SK-N-SH (cell line): ENCODE results near the gene DPP10. TPM values are rescaled to one million over a fixed set of nuclear protein-coding genes. Genes with fewer than 3 reads are reported as not detected.

Experiments
- CTCF ChIA-PET: fragments of 300-600, 350-600 bp; formaldehyde crosslinking; extraction: SDS; loops from one replicate; lab custom pipeline; 2021; lab: Yijun Ruan, JAX
- POLR2A ChIA-PET: fragments of 350-600 bp; sonication (Branson Sonifier 250); formaldehyde crosslinking; extraction: SDS; loops from one replicate; lab custom pipeline; 2020; ENCODE audit warnings: antibody characterized with exemption, inconsistent platforms; lab: Yijun Ruan, JAX
- DNase-seq: peaks from one replicate; pipeline ENCODE4 v3.0.0; 2012
- H2AFZ ChIP-seq: fragments of 200-600 bp; sonication (generic); 2 replicates; pipeline ENCODE4 v1.8.1; 2016; ENCODE audit warnings: antibody characterized with exemption, mild to moderate bottlenecking, low read depth
- H3F3A ChIP-seq: fragments of 200-600 bp; sonication (generic); replicated peaks from 2 replicates; pipeline ENCODE3; 2016; ENCODE audit warnings: antibody characterized with exemption, mild to moderate bottlenecking; ENCODE audit not compliant: insufficient read depth
- H3K27ac ChIP-seq, 2 experiments: fragments of 200-500 bp in 1 of 2; fragments of 200-600 bp in 1 of 2; sonication (Bioruptor generic) in 1 of 2; sonication (generic), shearing (Covaris generic) in 1 of 2; 2 replicates each; pipeline versions ENCODE4 v1.5.1 to v1.6.1; 2014 to 2016; ENCODE audit warnings: low read depth in 2 of 2, inconsistent platforms in 1 of 2, low read length in 1 of 2, mild to moderate bottlenecking in 1 of 2, mixed read lengths in 1 of 2
- H3K27me3 ChIP-seq: fragments of 200-600 bp; sonication (generic), shearing (Covaris generic); 2 replicates; pipeline ENCODE4 v1.6.1; 2016; ENCODE audit warnings: mixed run types; ENCODE audit not compliant: insufficient read depth
- H3K36me3 ChIP-seq, 2 experiments: fragments of 200-500 bp in 1 of 2; fragments of 200-600 bp in 1 of 2; sonication (Bioruptor generic) in 1 of 2; sonication (generic) in 1 of 2; replicated peaks in 1 of 2; 2 replicates each; pipeline versions ENCODE3 to v1.5.1; 2014 to 2016; ENCODE audit warnings: low read length in 1 of 2, mild to moderate bottlenecking in 1 of 2; ENCODE audit not compliant: insufficient read depth in 2 of 2, control insufficient read depth in 1 of 2
- H3K4me1 ChIP-seq, 2 experiments: fragments of 200-500 bp in 1 of 2; fragments of 200-600 bp in 1 of 2; sonication (Bioruptor generic) in 1 of 2; sonication (generic), shearing (Covaris generic) in 1 of 2; 2 replicates each; pipeline versions ENCODE4 v1.5.1 to v1.6.1; 2014 to 2016; ENCODE audit warnings: low read depth in 1 of 2, low read length in 1 of 2, mixed run types in 1 of 2; ENCODE audit not compliant: insufficient read depth in 2 of 2, control insufficient read depth in 1 of 2
- H3K4me2 ChIP-seq: fragments of 200-600 bp; sonication (generic), shearing (Covaris generic); 2 replicates; pipeline ENCODE4 v1.6.1; 2017; ENCODE audit warnings: mixed run types
- H3K4me3 ChIP-seq, 2 experiments: fragments of 200-500 bp in 1 of 2; fragments of 200-600 bp in 1 of 2; sonication (Bioruptor generic) in 1 of 2; sonication (generic), shearing (Covaris generic) in 1 of 2; 2 replicates each; pipeline versions ENCODE4 v1.5.1 to v1.8.1; 2014 to 2016; ENCODE audit warnings: low read depth in 2 of 2, inconsistent platforms in 1 of 2, low read length in 1 of 2, mild to moderate bottlenecking in 1 of 2, mixed read lengths in 1 of 2, moderate library complexity in 1 of 2
- H3K79me2 ChIP-seq: fragments of 200-600 bp; sonication (generic); 2 replicates; pipeline ENCODE4 v1.8.1; 2017; ENCODE audit warnings: mild to moderate bottlenecking; ENCODE audit not compliant: insufficient read depth
- H3K9ac ChIP-seq: fragments of 200-600 bp; sonication (generic); 2 replicates; pipeline ENCODE4 v1.6.1; 2017; ENCODE audit warnings: mixed run types
- H3K9me2 ChIP-seq: fragments of 200-600 bp; sonication (generic); 2 replicates; pipeline ENCODE4 v1.6.1; 2017; ENCODE audit warnings: mixed run types
- H3K9me3 ChIP-seq: fragments of 200-600 bp; sonication (generic); 2 replicates; pipeline ENCODE4 v1.6.1; 2017; ENCODE audit warnings: mixed run types, mild to moderate bottlenecking, moderate library complexity
- H4K20me1 ChIP-seq: fragments of 200-600 bp; sonication (generic); 2 replicates; pipeline ENCODE4 v1.6.1; 2017; ENCODE audit warnings: mild to moderate bottlenecking, mixed run types; ENCODE audit not compliant: insufficient read depth
- CHD2 ChIP-seq: fragments of 150-350 bp; IDR thresholded peaks from 2 replicates; pipeline ENCODE4 v1.6.1; 2018; ENCODE audit warnings: low read length; ENCODE audit not compliant: partially characterized antibody
- EP300 ChIP-seq, 2 experiments: IDR thresholded peaks; 2 replicates each; pipeline versions ENCODE4 v1.4.0 to v1.6.1; 2012; ENCODE audit warnings: borderline replicate concordance in 1 of 2, low read depth in 1 of 2, low read length in 1 of 2
- EZH2phosphoT487 ChIP-seq: fragments of 200-600 bp; sonication (generic); IDR thresholded peaks from 2 replicates; pipeline ENCODE4 v1.6.1; 2017; ENCODE audit warnings: low read depth, mixed run types, mild to moderate bottlenecking, antibody characterized with exemption, moderate library complexity, borderline replicate concordance
- FOXJ3 ChIP-seq: sonication (generic); formaldehyde crosslinking; IDR thresholded peaks from 2 replicates; pipeline ENCODE4 v1.5.1; 2020; ENCODE audit warnings: mild to moderate bottlenecking, missing genetic modification reagents
- FOXM1 ChIP-seq: IDR thresholded peaks from 2 replicates; pipeline ENCODE4 v1.4.0; 2012; ENCODE audit warnings: low read depth, mild to moderate bottlenecking
- GABPA ChIP-seq: IDR thresholded peaks from 2 replicates; pipeline ENCODE4 v1.4.0; 2012; ENCODE audit warnings: low read depth, mild to moderate bottlenecking
- JUND ChIP-seq: IDR thresholded peaks from 2 replicates; pipeline ENCODE4 v1.4.0; 2012
- MAX ChIP-seq: IDR thresholded peaks from 2 replicates; pipeline ENCODE4 v1.4.0; 2012; ENCODE audit warnings: low read depth
- MEF2A ChIP-seq: IDR thresholded peaks from 2 replicates; pipeline ENCODE4 v1.4.0; 2012; ENCODE audit warnings: low read depth, borderline replicate concordance
- POLR2AphosphoS5 ChIP-seq: IDR thresholded peaks from 2 replicates; pipeline ENCODE4 v1.6.1; 2012; ENCODE audit warnings: low read depth, low read length
- RCOR1 ChIP-seq: fragments of 150-350 bp; IDR thresholded peaks from 2 replicates; pipeline ENCODE4 v1.6.1; 2017; ENCODE audit warnings: antibody characterized with exemption, low read length
- SIN3A ChIP-seq: IDR thresholded peaks from 2 replicates; pipeline ENCODE4 v1.6.1; 2012; ENCODE audit warnings: low read depth, mild to moderate bottlenecking, low read length, moderate library complexity, borderline replicate concordance
- TEAD4 ChIP-seq: IDR thresholded peaks from 2 replicates; pipeline ENCODE4 v1.4.0; 2012; ENCODE audit warnings: mild to moderate bottlenecking, borderline replicate concordance; ENCODE audit not compliant: insufficient read depth
- USF2 ChIP-seq: fragments of 150-350 bp; IDR thresholded peaks from 2 replicates; pipeline ENCODE4 v1.6.1; 2017; ENCODE audit warnings: antibody characterized with exemption, low read length, low read depth, borderline replicate concordance
- YY1 ChIP-seq: IDR thresholded peaks from 2 replicates; pipeline ENCODE4 v1.4.0; 2012; ENCODE audit warnings: low read depth, mild to moderate bottlenecking
- WGBS: methylation state at CpG from one replicate; pipeline ENCODE4 v1.1.6; 2017; ENCODE audit warnings: low lambda C conversion rate; 5-methylcytosine and 5-hydroxymethylcytosine counted together
- polyA plus RNA-seq, 3 experiments: library from polyadenylated mRNA; depleted of rRNA; stranded (reverse); fragments of >200 nt; gene quantifications; 2 replicates each; pipeline ENCODE4 v1.2.3, GENCODE V29; 2012

The DPP10 gene
- polyA plus RNA-seq, 1 of the 3 experiments (the other 2 are of a cell fraction): not detected

GRCh38 chr2:115694651-115695050 is 1252.2 kb downstream of the DPP10 start:
- no peaks in the 10 kb centered on the region for H3F3A ChIP-seq
- H4K20me1 ChIP-seq: no peaks in the 10 kb centered on the region
- H3K36me3 ChIP-seq: no peaks in the 10 kb centered on the region
- no peak overlapping the region for H3K27ac ChIP-seq
- no peaks in the 10 kb centered on the region for H3K27me3 ChIP-seq
- WGBS: 10% methylated on average over 1 of the region's 1 CpG
- no peaks in the 10 kb centered on the region for H3K9me2 ChIP-seq
- POLR2A ChIA-PET: no interaction called here
- H3K9me3 ChIP-seq: peaks cover 4% of the 10 kb centered on the region; the same call in 1 of the 2 replicates
- DNase-seq: no peak
- CTCF ChIA-PET: interaction anchor here (0.6 kb wide), 1 partner anchor 10 kb away, joined by 4 read pairs; no protein-coding TSS in a partner anchor
- no peak for TF ChIP-seq EZH2phosphoT487
- no peak for TF ChIP-seq CHD2
- TF ChIP-seq TEAD4: no peak
- no peak for TF ChIP-seq SIN3A
- no peak for TF ChIP-seq USF2
- no peak for TF ChIP-seq RCOR1
- no peak for TF ChIP-seq POLR2AphosphoS5
- TF ChIP-seq EP300 (IDR thresholded peaks at IDR 0.05; ENCODE audit: borderline replicate concordance in 1 of 2, low read depth in 1 of 2, low read length in 1 of 2): no peak
- no peak for TF ChIP-seq YY1
- TF ChIP-seq MAX: no peak
- TF ChIP-seq, all 33 proteins: peak for 0
- H3K4me3 ChIP-seq: no peak overlapping the region
- no peaks in the 10 kb centered on the region for H3K79me2 ChIP-seq
- H3K4me2 ChIP-seq: no peak overlapping the region
- no peak overlapping the region for H2AFZ ChIP-seq
- no peak overlapping the region for H3K9ac ChIP-seq
- no peaks in the 10 kb centered on the region for H3K4me1 ChIP-seq

GRCh38 chr2:115733190-115733775 is 1290.8 kb downstream of the DPP10 start:
- ChIA-PET CTCF (interaction anchor here (1.0 kb wide), 2 partner anchors 8 to 9 kb away, joined by 3 read pairs; no protein-coding TSS in a partner anchor), POLR2A (no interaction called here)
- no peaks in the 10 kb centered on the region for H3K4me1 ChIP-seq
- H2AFZ ChIP-seq: no peak overlapping the region
- no peaks in the 10 kb centered on the region for H3K36me3 ChIP-seq
- no peak overlapping the region for H3K4me2 ChIP-seq
- H3F3A ChIP-seq: no peaks in the 10 kb centered on the region
- TF ChIP-seq GABPA (no peak), FOXJ3 (no peak), RCOR1 (no peak), JUND (no peak), EP300 (IDR thresholded peaks at IDR 0.05; ENCODE audit: borderline replicate concordance in 1 of 2, low read depth in 1 of 2, low read length in 1 of 2) (no peak), FOXM1 (no peak), MEF2A (no peak), TEAD4 (no peak)
- no peak overlapping the region for H3K9ac ChIP-seq
- DNase-seq: no peak
- no peaks in the 10 kb centered on the region for H3K27me3 ChIP-seq
- no peaks in the 10 kb centered on the region for H3K9me3 ChIP-seq
- no peaks in the 10 kb centered on the region for H4K20me1 ChIP-seq
- WGBS: 21% methylated on average over 3 of the region's 3 CpGs
- no peak overlapping the region for H3K4me3 ChIP-seq
- no peak overlapping the region for H3K27ac ChIP-seq
- H3K79me2 ChIP-seq: no peaks in the 10 kb centered on the region
- no peaks in the 10 kb centered on the region for H3K9me2 ChIP-seq
